NCI-H748 (cell line): ENCODE data around the gene ZRANB3.
A peak's percentile ranks its signal among the peaks of the same experiment; 100 is the strongest.
"Not testable (repeated sequence)": the region's sequence is repeated elsewhere in the genome, so short reads cannot be mapped to it uniquely, and the experiment has no call there.

Experiments used
- DNase-seq: peaks from one replicate; lab custom pipeline; 2025; ENCODE audit not compliant: unreplicated experiment; lab: John Stamatoyannopoulos, UW

The ZRANB3 gene

DNA sequence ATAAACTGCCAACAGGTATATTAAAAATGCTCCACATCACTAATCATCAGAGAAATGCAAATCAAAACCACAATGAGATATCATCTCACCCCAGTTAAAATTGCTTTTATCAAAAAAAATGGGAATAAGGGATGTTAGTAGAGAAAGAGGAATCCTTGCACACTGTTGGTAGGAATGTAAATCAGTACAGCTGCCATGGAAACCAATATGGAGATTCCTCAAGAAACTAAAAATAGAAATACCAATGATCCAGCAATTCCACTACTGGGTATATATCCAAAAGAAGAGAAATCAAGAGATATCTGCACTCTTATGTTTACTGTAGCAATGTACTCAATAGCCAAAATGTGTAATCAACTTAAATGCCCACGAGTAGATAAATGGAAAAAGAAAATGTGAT lies 40.6 kb downstream of the ZRANB3 start:
- DNase-seq, result no peak

DNA sequence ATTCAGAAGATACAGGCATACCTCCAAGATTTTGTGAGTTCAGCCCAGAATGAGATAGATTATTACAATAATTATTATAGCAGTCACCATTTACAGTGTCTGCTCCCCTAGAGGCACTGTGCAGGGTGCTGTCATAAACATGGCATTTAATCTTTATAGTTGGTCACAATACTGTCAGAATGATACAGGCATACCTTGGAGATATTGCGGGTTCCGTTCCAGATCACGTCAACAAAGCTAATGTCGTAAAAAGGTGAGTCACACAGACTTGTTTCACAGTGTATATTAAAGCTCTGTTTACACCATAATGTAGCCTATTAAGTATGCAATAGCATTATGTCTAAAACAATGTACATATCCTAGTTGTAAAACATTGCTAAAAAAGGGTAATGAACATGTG lies 45.6 kb downstream of the ZRANB3 start:
- no peak for DNase-seq

DNA sequence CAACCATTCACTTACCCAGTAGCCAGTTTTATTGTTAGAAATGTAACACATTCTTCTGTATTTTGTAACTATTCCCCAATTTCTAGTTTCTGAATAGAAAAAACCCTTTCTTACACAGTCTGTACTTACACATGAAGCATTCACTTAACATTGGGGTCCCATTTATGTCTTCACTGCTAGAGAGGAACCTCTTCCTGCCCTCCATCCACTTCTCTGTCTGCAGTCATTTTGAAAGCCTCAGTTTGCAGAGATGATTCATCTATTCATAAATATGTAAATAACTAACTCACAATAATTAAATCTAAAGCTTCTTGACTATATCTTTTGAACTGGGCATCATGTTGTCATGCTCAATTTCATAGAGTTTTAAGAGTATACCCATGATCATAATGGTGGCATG lies 55.9 kb downstream of the ZRANB3 start:
- DNase-seq, result no peak

DNA sequence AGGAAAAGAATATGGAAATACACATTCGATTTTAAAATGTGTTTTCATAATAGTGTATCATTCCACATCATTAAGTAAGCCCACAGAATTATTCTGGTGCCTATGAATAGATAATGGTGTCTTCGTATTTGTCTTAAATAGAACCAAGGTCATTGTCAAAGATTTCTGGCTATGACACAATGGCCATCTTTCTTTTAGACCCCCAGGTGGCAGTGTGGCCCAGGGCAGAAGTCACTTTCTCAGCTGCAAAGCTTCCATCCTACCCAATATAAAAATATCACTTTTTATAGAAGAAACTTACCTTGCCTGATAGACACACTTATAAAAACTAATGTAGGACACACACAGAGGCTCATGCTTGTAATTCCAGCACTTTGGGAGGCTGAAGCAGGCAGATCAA lies 57.5 kb downstream of the ZRANB3 start:
- DNase-seq, result peak; percentile 15

DNA sequence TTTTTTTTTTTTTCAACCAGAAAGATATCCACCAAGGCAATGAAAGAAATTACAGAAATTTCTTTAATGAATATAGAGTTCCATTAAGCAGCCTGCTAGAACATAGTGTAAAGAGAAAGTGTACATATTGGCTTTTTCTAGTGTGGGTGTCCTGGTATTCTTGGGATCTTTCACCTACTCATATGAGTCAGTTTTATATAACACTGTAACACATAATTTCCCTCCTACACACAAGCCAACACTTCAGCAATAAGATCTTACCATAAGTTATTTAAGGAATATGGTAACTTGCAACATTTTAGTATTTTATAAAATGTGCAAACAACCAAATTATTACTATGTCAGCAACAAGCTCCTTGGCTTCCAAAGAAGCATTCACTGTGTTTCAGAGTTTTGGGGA lies 59.9 kb downstream of the ZRANB3 start:
- no peak for DNase-seq

- DNase-seq, result no peak
Observed at GRCh38 chr2:135457279-135457678, 73.7 kb downstream of the ZRANB3 start.

DNA sequence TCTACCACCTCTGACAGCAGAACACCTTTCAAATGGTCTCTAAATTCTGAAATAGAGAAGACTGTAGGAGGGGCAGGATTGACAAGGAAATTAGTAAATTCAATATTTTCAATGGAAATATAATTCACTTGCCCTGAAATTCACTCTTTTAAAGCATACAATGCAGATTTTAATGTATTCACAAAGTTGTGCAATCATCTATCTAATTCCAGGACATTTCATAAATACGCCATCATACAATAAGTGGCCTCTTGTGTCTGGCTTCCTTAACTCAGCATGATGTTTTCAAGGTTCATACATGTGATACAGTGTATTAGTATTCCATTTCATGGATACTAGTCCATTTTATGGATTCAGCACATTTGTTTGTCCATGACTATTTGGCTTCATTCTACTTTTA lies 74.2 kb downstream of the ZRANB3 start:
- no peak for DNase-seq

- DNase-seq, result no peak
Observed at GRCh38 chr2:135456431-135456830, 74.6 kb downstream of the ZRANB3 start.

- DNase-seq, result no peak
Observed at GRCh38 chr2:135454608-135455007, 76.4 kb downstream of the ZRANB3 start.

- not testable (repeated sequence) for DNase-seq
Observed at GRCh38 chr2:135453027-135453426, 78.0 kb downstream of the ZRANB3 start.

DNA sequence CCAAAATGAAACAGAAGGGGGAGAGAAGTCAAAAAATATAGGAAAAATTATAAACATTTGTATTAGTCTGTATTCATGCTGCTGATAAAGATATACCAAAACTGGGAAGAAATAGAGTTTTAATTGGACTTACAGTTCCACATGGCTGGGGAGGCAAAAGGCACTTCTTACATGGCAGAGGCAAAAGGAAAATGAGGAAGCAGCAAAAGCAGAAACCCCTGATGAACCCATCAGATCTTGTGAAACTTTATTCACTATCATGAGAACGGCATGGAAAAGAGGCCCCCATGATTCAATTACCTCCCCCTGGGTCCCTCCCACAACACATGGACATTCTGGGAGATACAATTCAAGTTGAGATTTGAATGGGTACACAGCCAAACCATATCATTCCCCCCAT lies 79.1 kb downstream of the ZRANB3 start:
- DNase-seq, result no peak

GRCh38 chr2:135443013-135443412 lies 88.0 kb downstream of the ZRANB3 start:
- not testable (repeated sequence) for DNase-seq

GRCh38 chr2:135435155-135435554 lies 95.9 kb downstream of the ZRANB3 start:
- not testable (repeated sequence) for DNase-seq

DNA sequence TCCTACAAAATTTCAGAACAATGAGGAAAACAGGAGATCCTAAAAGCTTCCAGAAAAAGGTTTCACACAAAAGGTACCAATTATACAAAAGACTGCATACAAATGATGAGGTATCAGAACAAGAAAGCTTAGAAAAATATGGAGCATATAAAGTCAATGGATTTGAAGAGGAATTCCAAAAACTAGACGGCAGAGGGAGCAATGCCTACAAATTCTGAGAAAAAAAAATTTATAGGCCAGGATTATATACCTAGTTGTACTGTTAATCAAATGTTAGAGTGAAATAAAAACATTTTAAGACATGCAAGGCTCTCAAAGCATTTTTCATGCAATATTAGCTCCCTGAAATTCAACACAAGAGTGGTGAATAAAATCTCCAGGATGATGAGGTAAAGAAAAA lies 106.2 kb downstream of the ZRANB3 start:
- DNase-seq, result no peak

GRCh38 chr2:135422898-135423297 lies 108.1 kb downstream of the ZRANB3 start:
- DNase-seq, result no peak

- DNase-seq, result no peak
Observed at GRCh38 chr2:135411646-135412045, 119.4 kb downstream of the ZRANB3 start.

- DNase-seq, result no peak
Observed at GRCh38 chr2:135409436-135409835, 121.6 kb downstream of the ZRANB3 start.

GRCh38 chr2:135396259-135396658 lies 134.8 kb downstream of the ZRANB3 start:
- not testable (repeated sequence) for DNase-seq

- DNase-seq, result no peak
Observed at GRCh38 chr2:135386993-135387392, 144.0 kb downstream of the ZRANB3 start.

DNA sequence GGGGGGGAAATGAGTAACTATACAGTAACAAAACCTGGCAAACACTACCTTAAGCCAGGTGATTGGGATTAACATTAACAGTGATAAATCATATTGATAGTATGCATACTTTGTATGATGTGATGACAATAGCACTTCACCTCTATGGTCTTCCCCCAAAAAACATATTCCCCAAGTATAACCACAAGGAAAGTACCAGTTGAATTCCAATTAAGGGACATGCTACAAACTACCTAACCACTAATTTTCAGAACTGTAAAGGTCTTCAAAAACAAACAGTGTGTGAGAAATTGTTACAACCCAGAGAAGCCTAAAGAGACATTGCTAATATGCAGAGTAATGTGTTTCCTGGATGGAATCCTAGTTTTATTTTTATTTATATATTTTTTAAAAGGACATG lies 152.4 kb downstream of the ZRANB3 start:
- no peak for DNase-seq

- DNase-seq, result no peak
Observed at GRCh38 chr2:135373702-135374101, 157.3 kb downstream of the ZRANB3 start.

DNA sequence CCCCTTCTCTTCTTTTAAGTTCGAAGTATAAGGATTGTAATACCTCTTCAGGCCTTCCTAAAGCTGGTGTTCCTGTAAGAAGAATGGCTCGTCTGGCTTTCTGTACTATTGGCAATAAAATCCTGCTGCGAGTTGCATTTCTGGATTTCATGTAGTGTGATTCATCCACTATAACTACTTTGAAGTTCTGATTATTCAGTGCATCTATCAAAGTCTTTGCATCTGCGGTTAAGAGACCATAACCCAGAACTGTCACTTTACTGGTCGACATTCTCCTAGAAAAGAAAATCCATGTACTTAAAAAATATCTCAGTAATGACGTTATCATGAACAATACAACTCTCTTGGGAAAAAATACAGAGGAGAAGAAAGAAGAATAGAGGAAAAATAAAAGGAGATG lies 181.1 kb downstream of the ZRANB3 start:
- DNase-seq, result no peak

GRCh38 chr2:135348096-135348704 lies 182.8 kb downstream of the ZRANB3 start:
- DNase-seq, result not testable (repeated sequence)
